GM12874 (cell line): ENCODE results near the gene PRKACB.

Experiments used
- TF ChIP-seq, protein P1 (sequence below): IDR thresholded peaks from 2 replicates; pipeline ENCODE4 v1.5.1; 2011; ENCODE audit warnings: low read depth, mild to moderate bottlenecking, control low read depth, low read length, moderate library complexity; ENCODE audit not compliant: insufficient read depth

The PRKACB gene

DNA sequence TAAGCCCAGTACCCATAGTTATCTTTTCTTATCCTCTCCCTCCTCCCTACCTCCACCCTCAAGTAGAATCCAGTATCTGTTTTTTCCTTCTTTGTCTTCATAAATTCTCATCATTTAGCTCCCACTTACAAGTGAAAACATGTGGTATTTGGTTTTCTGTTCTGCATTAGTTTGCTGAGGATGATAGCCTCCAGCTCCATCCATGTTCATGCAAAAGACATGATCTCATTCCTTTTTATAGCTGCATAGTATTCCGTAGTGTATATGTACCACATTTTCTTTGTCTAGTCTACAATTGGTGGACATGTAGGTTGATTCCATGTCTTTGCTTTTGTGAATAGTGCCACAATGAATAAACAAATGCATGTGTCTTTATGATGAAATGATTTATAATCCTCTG is 55.2 kb downstream of the PRKACB start:
- TF ChIP-seq, protein P1, sequence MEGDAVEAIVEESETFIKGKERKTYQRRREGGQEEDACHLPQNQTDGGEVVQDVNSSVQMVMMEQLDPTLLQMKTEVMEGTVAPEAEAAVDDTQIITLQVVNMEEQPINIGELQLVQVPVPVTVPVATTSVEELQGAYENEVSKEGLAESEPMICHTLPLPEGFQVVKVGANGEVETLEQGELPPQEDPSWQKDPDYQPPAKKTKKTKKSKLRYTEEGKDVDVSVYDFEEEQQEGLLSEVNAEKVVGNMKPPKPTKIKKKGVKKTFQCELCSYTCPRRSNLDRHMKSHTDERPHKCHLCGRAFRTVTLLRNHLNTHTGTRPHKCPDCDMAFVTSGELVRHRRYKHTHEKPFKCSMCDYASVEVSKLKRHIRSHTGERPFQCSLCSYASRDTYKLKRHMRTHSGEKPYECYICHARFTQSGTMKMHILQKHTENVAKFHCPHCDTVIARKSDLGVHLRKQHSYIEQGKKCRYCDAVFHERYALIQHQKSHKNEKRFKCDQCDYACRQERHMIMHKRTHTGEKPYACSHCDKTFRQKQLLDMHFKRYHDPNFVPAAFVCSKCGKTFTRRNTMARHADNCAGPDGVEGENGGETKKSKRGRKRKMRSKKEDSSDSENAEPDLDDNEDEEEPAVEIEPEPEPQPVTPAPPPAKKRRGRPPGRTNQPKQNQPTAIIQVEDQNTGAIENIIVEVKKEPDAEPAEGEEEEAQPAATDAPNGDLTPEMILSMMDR, result no peak

DNA sequence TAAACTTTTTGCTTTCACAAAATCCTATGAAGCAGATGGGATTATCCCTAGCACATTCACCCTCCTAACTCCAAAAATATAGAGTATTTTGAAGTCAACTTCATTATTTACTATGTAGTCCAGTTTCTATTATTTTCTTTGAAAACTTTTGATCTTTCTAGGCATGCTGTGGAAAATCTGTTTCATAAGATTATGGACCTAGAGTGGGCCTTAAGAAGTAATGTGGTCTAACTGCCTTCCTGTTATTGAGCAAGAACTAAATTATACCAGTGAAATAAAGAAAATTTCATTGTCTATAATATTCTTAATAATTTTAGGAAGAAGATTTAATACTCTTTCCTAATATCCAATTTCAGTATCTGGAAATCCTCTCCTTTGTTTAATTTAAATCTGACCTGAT is 58.1 kb downstream of the PRKACB start:
- TF ChIP-seq, protein P1, result no peak

DNA sequence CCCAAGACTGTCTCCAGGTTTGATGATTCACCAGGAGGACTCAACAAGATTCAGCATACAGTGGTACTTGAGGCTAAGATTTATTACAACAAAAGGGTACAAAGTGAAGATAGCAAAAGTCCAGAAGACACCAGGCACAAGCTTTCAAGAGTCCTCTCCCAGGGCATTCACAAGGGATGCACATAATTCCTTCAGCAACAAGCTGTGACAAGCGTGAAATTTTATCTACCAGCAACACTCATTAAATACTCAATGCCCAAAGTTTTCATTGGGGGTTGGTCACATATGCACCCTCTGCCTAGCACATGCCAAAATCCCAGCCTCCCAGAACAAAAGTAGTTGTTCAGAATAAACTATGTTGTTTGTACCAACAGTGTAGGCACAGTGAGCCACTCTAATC is 62.3 kb downstream of the PRKACB start:
- TF ChIP-seq, protein P1, result no peak

DNA sequence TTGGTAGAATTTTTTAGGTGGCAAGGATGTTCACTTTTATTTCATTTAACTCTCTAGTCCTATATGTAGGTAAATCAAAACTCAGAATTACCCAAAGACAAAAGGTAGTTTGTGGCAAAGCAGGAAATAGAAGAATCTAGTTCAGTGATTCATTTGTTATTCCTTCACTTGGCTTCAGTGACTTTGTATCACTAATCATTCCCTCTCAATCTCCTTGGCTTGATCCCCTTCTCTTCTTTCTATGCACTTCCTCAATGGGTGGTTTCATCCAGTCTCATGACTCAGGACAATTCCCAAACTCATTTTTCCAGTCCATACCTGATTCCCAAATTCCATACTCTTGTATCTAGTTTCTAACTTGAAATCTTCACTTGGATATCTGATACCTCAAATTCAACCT is 64.9 kb downstream of the PRKACB start:
- TF ChIP-seq, protein P1, result no peak

GRCh38 chr1:84214115-84214956 is 70.3 kb downstream of the PRKACB start:
- TF ChIP-seq, protein P1, result no peak

GRCh38 chr1:84217239-84217638 is 73.2 kb downstream of the PRKACB start:
- TF ChIP-seq, protein P1, result no peak

GRCh38 chr1:84223751-84224432 is 79.8 kb downstream of the PRKACB start:
- TF ChIP-seq, protein P1, result no peak
